T-helper 2 cell treated with Interferon-gamma antibody and Interleukin-4, amounts not matched to agents 5 μg/mL and 100 μg/mL, for 36 hours (primary cell): ENCODE results near the gene CASTOR1.
"Not testable (repeated sequence)": the region's sequence is repeated elsewhere in the genome, so short reads cannot be mapped to it uniquely, and the experiment has no call there.

Source experiments
- DNase-seq: peaks from one replicate; pipeline ENCODE4 v3.0.0; 2021; ENCODE audit warnings: low spot score
- H3K27ac Mint-ChIP-seq: one replicate; pipeline ENCODE4 v1.8.0; 2021; ENCODE audit warnings: mild to moderate bottlenecking, mixed read lengths
- H3K27me3 Mint-ChIP-seq: one replicate; pipeline ENCODE4 v1.8.0; 2021; ENCODE audit warnings: low read depth, mixed read lengths
- H3K36me3 Mint-ChIP-seq: one replicate; pipeline ENCODE4 v1.8.0; 2021; ENCODE audit warnings: low read depth, mixed read lengths
- H3K4me1 Mint-ChIP-seq: one replicate; pipeline ENCODE4 v1.8.0; 2021; ENCODE audit warnings: low read depth, mixed read lengths
- H3K4me3 Mint-ChIP-seq: one replicate; pipeline ENCODE4 v1.8.0; 2022; ENCODE audit warnings: mild to moderate bottlenecking, moderate library complexity, mixed read lengths
- H3K9me3 Mint-ChIP-seq: one replicate; pipeline ENCODE4 v1.8.0; 2021; ENCODE audit warnings: mixed read lengths

CASTOR1 gene

DNA sequence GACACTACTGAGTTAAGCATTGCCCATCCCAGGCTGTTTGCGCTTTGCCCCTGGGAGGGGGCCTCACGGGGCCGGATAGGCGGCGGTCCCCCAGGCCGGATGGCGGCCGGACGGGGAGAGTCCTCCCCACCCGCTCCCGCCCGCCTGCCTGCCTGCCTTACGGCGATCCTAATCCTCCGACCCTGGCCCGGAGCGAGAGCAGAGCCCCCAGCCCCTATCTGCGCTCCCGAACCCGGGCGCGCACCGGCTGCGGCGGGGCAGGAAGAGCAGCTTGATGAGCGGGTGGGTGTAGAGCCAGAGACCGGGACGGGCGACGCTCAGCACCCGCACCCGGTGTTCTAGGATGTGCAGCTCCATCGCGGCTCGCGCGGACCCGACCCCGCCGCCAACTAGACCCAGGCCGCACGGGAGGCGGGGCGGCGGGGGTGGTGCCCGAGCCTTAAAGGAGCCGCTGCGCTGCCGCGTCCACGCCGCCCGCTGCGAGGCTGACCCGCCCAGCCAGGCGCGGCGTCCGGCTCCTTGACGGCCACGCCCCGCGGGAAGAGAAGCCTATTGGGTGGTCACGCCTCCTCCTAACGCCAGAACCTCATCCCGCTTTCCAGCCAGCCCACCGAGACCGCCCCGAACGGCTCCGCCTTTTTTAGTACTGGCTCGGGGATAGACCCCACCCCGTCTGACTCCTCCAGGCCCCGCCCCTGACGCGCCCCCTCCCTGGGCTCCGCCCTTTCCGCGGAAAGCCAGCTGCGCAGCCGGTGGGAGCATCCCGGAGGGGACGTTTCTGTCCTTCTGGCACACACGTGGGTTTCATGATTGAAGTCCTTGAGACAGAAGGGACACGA, at the start of gene CASTOR1:
Gene CASTOR1 (minus strand): TSS at position 365 of the 839 bp plus-strand sequence. CDS start 8 bp downstream, at position 357.
- peak; percentile 95 for DNase-seq
- Mint-ChIP-seq H3K4me1 (peaks cover 45% of the 10 kb centered on the region), H3K9me3 (no peaks in the 10 kb centered on the region), H3K27me3 (no peaks in the 10 kb centered on the region), H3K36me3 (peaks cover 27% of the 10 kb centered on the region), H3K4me3 (peak within 1 kb of the TSS; percentile 90), H3K27ac (peak within 1 kb of the TSS; percentile 86)

DNA sequence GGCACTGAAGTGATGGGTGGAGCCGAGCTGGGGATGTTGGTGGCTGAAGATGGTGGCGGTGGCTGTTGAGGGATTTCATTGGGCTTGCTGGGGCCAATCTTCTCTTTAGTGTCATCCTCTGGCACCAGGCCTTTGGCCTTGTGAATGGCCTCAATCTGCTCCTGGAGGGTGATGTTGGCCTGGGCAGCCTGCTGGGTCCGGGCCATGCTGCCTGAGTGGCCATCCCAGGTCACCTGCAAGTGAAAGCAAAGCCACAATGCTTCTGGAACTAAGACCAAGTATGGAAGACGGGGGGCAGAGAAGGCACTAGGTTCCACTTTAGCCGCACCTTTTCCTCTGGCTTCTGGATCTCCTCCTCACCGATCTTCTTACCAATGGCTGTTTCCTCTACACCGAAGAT, 49.5 kb upstream of the CASTOR1 start:
- DNase-seq: no peak
- no peak overlapping the region for H3K4me3 Mint-ChIP-seq
- no peaks in the 10 kb centered on the region for H3K9me3 Mint-ChIP-seq
- H3K36me3 Mint-ChIP-seq: peaks cover 90% of the 10 kb centered on the region
- no peaks in the 10 kb centered on the region for H3K27me3 Mint-ChIP-seq
- H3K4me1 Mint-ChIP-seq: peaks cover 15% of the 10 kb centered on the region
- H3K27ac Mint-ChIP-seq: no peak overlapping the region

DNA sequence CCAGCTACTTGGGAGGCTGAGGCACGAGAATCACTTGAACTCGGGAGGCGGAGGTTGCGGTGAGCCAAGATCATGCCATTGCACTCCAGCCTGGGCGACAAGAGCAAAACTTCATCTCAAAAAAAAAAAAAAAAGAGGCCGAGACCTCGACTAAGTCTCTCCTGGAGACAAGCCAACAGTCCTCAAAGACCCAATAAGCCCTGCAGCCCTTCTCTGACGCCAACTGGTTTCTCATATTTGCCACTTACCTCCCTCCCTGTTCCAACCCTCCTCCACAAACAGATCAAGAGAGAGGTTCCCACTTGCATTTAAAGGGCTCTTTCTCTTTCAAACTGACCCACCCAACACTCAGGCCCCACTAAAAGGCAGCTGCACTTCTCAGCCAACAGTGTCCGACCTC, 49.0 kb upstream of the CASTOR1 start:
- not testable (repeated sequence) for H3K9me3 Mint-ChIP-seq, H3K27me3 Mint-ChIP-seq, H3K4me3 Mint-ChIP-seq, DNase-seq, H3K27ac Mint-ChIP-seq
- peaks cover 20% of the 10 kb centered on the region for H3K4me1 Mint-ChIP-seq
- H3K36me3 Mint-ChIP-seq: peaks cover 90% of the 10 kb centered on the region

DNA sequence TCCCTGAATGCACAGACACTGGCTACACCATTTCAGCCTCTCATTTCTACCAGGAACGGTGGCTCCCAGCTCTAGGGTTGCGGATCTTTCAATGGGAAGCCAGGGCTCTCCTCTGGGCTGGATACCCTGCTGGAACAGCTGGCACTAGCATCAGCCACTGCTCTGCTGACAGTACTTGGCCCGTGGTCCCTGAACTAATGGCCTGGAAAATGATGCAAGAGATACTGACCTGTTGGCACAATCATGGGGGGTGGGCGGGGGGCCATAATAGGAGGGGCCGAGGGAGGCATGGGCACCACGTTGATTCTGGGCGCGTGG, 48.1 kb upstream of the CASTOR1 start:
- DNase-seq: no peak
- Mint-ChIP-seq H3K36me3 (peaks cover 92% of the 10 kb centered on the region), H3K9me3 (no peaks in the 10 kb centered on the region), H3K27me3 (no peaks in the 10 kb centered on the region), H3K27ac (no peak overlapping the region), H3K4me1 (peaks cover 29% of the 10 kb centered on the region), H3K4me3 (no peak overlapping the region)

DNA sequence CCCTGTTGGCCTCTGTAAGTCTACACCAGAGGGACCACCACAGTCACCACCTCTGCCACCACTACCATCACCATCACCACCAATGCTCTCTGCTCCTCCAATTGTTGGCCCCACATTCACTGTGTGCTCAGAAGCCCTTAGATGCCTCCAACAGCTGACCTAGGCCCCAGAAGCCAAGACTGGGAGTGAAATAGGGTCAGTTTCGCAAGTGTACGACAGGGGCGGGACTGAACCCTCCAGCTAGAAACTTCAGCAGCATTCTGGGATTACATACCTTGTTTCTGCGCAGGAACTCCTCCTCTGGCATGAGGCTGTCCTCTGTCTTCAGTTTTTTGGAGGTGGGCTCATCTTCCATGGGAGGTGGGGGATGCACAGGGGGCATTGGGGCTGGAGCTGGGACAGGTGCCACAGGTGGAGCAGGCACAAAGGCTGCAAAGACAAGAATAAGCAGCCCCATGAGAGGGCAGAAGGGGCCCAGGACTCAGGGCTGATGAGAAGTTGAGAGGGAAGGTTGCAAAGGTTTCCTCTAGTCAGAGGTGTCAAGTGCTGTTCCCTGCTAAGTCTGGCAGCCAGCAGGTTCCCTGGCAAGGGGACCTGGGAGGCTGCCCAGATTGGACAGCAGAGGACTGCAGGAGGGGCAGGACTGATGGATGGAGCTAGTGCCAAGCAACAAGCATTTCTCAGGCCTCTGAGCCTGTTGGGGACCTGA, 47.6 kb upstream of the CASTOR1 start:
- peaks cover 91% of the 10 kb centered on the region for H3K36me3 Mint-ChIP-seq
- H3K4me3 Mint-ChIP-seq: no peak overlapping the region
- H3K9me3 Mint-ChIP-seq: no peaks in the 10 kb centered on the region
- H3K4me1 Mint-ChIP-seq: peaks cover 32% of the 10 kb centered on the region
- DNase-seq: no peak
- no peak overlapping the region for H3K27ac Mint-ChIP-seq
- H3K27me3 Mint-ChIP-seq: no peaks in the 10 kb centered on the region

DNA sequence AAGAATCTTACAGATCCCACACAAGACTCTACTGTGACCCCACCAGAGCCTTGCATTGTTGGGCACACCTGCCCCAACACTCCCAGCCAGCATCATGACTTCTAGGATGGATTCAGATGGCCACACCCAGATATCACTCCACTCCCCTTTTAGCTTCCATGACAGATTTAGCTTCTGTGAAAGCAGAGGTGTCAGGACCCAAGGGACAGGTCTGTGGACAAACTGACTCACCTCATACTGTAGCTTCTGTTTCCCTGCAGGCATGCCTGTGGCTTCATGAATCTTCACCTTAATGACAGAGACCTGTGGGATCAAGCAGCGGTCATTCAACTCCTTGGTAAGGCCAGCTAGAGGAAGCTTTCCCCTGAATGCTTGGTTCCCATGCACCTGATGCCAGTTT, 45.9 kb upstream of the CASTOR1 start:
- peak overlapping the region; percentile 46 for H3K27ac Mint-ChIP-seq
- no peaks in the 10 kb centered on the region for H3K9me3 Mint-ChIP-seq
- H3K4me1 Mint-ChIP-seq: peaks cover 35% of the 10 kb centered on the region
- no peak overlapping the region for H3K4me3 Mint-ChIP-seq
- H3K27me3 Mint-ChIP-seq: no peaks in the 10 kb centered on the region
- DNase-seq: no peak
- peaks cover 86% of the 10 kb centered on the region for H3K36me3 Mint-ChIP-seq

DNA sequence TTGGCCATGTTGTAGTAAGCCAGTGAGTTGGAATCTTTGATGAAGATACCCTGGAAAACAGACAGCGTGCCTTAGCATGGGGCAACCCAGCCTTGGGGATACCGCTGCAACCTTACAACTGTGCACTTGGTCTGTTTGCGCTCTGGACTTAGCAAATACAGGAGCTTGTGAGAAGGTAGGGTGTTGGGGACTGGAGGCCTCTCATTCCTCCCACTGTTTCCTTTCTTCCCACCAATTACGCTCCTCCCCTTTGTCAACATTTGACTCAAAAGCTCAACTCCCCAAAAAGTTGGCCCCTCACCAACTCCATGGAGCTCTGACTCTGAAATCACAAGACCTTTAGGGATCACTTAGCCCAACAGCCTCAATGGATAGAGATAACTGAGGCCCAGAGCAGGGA, 45.3 kb upstream of the CASTOR1 start:
- Mint-ChIP-seq H3K9me3 (no peaks in the 10 kb centered on the region), H3K4me3 (no peak overlapping the region), H3K36me3 (peaks cover 83% of the 10 kb centered on the region), H3K27me3 (no peaks in the 10 kb centered on the region), H3K4me1 (peaks cover 35% of the 10 kb centered on the region), H3K27ac (peak overlapping the region; percentile 57)
- no peak for DNase-seq

DNA sequence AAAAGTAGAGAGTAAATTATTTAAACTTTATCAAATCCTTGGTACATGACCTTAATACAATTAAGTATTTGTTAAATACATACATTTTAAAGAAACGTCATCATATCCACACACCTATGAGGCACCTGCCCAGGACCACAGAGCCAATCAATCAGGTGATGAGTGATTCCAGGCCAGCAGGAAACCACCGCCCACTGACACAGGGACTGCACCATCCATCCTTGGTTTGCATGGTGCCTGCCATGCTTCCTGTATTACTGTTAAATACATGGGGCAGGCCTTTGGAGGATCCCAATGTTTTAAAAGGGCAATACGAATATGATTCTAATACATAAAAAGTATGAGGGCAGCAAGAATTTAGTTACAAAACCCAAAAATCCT, 44.4 kb upstream of the CASTOR1 start:
- Mint-ChIP-seq H3K9me3 (no peaks in the 10 kb centered on the region), H3K4me1 (peaks cover 35% of the 10 kb centered on the region), H3K27ac (peak overlapping the region; percentile 76), H3K4me3 (peak overlapping the region; percentile 59), H3K27me3 (no peaks in the 10 kb centered on the region), H3K36me3 (peaks cover 75% of the 10 kb centered on the region)
- no peak for DNase-seq

DNA sequence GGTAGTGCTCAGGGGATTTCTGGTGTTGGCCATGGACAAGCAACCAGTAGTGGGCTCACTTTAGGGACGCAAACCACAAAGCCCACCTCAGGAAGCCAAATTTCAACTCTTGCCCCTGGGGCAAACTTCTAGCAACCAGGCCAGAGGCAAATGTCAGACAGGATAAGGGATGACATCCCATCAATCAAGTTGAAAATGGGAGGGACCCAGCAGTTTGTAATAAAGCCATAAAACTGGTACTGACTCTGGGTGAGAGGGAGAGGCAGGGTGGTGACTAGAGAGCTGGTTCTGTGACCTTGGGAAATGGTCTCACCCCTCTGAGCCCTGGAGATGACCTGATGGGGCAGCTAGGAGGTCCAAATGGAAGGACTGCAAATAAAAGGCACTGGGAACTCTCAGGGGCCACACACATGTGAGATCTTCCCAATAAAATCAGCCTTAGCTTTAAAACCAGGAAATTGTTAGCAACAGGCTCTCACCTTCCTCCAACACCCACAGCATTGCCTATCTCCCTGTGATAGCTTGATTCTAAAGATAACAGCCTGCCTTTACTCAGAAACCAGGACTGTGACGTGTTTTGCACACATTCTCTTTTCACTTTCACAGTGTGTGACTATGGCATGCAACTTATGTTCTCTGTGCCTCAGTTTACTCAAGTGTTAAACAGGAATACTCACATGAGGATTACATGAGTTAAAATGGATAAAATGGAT, 43.8 kb upstream of the CASTOR1 start:
- H3K9me3 Mint-ChIP-seq: no peaks in the 10 kb centered on the region
- DNase-seq: peak; percentile 54
- peaks cover 35% of the 10 kb centered on the region for H3K4me1 Mint-ChIP-seq
- peak overlapping the region; percentile 76 for H3K27ac Mint-ChIP-seq
- no peaks in the 10 kb centered on the region for H3K27me3 Mint-ChIP-seq
- H3K4me3 Mint-ChIP-seq: peak overlapping the region; percentile 59
- H3K36me3 Mint-ChIP-seq: peaks cover 73% of the 10 kb centered on the region

DNA sequence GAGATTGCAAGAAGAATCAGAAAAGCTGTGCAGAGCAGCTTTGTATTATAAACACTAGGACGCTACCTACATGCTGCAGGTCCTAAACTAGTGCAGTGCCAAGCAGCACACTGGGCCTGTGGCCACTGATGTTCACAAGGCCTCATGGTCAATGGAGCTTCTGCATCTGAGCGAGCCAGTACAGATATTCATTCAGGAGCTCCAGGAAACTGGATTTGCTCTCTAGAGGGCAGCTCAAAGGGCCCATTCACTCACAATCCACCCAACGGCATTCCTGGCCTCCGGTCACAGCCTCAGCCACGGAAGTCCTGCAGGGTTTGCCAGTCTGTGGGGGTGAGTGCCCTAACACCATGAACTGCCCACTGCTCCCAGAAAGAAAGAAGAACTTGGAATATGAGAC, 43.2 kb upstream of the CASTOR1 start:
- Mint-ChIP-seq H3K9me3 (no peaks in the 10 kb centered on the region), H3K27me3 (no peaks in the 10 kb centered on the region), H3K36me3 (peaks cover 67% of the 10 kb centered on the region), H3K27ac (peak overlapping the region; percentile 76), H3K4me1 (peaks cover 39% of the 10 kb centered on the region), H3K4me3 (peak overlapping the region; percentile 61)
- no peak for DNase-seq

DNA sequence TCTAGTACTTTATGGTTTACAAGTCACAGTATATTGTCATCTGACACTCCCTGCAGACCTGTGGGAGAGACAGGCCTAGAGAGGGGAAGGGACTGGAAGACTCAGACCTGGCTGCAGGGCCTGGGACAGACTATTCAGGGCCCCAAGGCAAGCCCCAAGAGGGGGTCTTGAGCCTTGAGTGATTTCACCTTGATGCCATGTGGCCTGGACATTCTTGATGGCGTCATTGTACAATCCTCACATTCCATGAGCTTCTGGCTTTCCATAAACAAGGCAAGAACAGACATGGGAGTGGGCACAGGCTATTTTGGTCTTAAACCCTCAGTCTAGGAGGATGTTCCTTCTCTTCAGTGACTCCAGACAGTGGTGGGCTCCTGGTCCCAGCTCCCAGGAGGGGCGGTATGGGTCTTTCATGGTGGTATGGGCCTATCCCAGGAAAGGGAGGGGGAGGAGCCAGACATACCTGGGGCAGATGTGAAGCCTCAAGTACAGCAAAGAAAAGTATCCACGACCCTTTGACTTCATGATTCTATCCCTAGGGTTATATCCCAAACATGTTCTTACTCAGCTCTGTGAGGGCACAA, 39.3 kb upstream of the CASTOR1 start:
- no peak for DNase-seq
- no peak overlapping the region for H3K4me3 Mint-ChIP-seq
- H3K9me3 Mint-ChIP-seq: no peaks in the 10 kb centered on the region
- H3K27ac Mint-ChIP-seq: peak overlapping the region; percentile 56
- peaks cover 45% of the 10 kb centered on the region for H3K36me3 Mint-ChIP-seq
- H3K27me3 Mint-ChIP-seq: no peaks in the 10 kb centered on the region
- H3K4me1 Mint-ChIP-seq: peaks cover 48% of the 10 kb centered on the region

DNA sequence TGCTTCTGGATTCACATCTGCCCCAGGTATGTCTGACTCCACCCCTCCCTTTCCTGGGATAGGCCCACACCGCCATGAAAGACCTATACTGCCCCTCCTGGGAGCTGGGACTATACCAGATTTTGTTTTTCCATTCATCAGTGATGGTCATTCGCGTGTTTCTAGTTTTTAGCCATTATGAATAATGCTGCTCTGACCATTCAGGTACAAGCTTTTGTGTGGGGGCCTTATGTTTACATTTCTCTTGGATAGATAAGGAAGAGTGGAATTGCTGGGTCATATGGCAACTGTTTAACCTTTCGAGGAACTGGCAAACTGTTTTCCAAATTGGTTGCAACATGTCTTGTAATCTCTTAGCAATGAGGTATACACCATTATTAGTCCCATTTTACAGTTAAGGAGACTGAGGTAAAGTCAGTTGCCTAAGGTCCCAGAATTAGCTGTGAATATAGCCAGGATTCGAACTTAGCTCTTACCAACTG, 38.6 kb upstream of the CASTOR1 start:
- Mint-ChIP-seq H3K4me3 (peak overlapping the region; percentile 85), H3K36me3 (peaks cover 45% of the 10 kb centered on the region), H3K27me3 (no peaks in the 10 kb centered on the region), H3K4me1 (peaks cover 48% of the 10 kb centered on the region), H3K9me3 (no peaks in the 10 kb centered on the region), H3K27ac (peak overlapping the region; percentile 82)
- no peak for DNase-seq

DNA sequence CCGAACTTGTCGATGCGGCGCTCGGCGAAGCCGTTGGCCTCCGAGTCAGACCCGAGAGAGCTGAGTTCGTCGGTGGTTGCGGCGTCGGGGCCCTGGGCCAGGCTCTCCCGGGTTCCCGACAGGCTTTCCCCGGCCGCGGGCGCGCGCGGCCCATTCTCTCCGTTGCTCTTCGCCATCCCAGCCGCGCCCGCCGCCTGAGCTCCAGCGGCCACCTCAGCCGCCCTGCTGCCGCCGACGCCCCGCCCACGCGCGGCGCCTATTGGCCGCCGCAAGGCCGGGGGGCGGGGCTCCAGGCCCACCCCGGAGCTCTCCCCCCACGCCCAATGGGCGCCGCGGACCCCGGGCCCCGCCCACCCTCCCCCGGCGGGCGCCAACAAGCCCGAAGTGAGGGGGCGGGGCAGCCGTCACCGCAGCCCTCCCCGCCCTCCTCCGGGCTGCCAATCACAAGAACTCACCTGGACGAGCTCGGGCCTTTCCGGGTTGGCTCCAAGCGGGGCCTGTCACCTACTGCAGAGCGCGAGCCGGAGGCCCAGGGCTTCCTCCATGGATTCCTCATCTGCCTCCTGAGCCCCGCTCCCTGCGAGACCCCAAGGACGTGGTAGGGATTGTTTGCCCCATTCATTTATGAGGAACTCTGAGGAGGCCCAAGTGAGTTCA, 37.5 kb upstream of the CASTOR1 start, which contains the start of gene TBC1D10A:
Gene TBC1D10A (minus strand): TSS at position 236 of the 657 bp plus-strand sequence. CDS start 60 bp downstream, at position 176.
- peaks cover 37% of the 10 kb centered on the region for H3K36me3 Mint-ChIP-seq
- H3K4me1 Mint-ChIP-seq: peaks cover 42% of the 10 kb centered on the region
- peak; percentile 91 for DNase-seq
- no peaks in the 10 kb centered on the region for H3K9me3 Mint-ChIP-seq
- no peaks in the 10 kb centered on the region for H3K27me3 Mint-ChIP-seq
- peak within 1 kb of the TSS; percentile 90 for H3K4me3 Mint-ChIP-seq
- peak within 1 kb of the TSS; percentile 83 for H3K27ac Mint-ChIP-seq
